ENCODE results near the gene SPDYC.
A peak's percentile ranks its signal among the peaks of the same experiment; 100 is the strongest.

The SPDYC gene

DNA sequence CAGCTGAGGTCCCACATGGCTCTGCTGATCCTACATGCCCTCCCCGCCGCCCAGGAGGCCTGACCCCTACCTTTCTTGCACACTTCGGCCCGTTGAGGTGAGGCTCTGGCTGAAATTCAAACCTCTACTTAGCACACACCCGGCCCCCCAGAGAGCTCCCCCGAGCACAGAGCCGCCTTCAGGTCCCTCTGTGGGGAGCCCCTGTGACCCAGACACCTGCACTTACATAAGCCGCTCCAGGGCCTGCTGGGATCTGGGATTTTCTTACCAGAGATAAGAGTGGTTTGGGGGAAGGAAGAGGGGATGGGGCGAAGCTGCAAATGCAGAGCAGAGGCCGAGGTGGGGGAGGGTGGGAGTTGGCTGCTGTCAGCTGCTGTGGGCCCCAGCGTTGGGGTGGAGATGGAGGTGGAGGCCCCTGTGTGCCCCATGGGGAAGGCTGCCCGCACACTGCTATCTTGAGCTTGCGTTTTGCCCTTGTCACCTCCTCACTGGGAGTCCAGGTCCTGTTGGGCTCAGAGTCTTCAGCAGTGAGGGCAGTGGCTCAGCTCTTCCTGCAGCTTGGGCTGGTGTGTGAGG is 42.3 kb downstream of the SPDYC start:
- TF ChIP-seq, protein P1, sequence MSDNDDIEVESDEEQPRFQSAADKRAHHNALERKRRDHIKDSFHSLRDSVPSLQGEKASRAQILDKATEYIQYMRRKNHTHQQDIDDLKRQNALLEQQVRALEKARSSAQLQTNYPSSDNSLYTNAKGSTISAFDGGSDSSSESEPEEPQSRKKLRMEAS (IDR thresholded peaks at IDR 0.05; ENCODE audit: low read depth, low read length): no peak
- TF ChIP-seq, protein P2, sequence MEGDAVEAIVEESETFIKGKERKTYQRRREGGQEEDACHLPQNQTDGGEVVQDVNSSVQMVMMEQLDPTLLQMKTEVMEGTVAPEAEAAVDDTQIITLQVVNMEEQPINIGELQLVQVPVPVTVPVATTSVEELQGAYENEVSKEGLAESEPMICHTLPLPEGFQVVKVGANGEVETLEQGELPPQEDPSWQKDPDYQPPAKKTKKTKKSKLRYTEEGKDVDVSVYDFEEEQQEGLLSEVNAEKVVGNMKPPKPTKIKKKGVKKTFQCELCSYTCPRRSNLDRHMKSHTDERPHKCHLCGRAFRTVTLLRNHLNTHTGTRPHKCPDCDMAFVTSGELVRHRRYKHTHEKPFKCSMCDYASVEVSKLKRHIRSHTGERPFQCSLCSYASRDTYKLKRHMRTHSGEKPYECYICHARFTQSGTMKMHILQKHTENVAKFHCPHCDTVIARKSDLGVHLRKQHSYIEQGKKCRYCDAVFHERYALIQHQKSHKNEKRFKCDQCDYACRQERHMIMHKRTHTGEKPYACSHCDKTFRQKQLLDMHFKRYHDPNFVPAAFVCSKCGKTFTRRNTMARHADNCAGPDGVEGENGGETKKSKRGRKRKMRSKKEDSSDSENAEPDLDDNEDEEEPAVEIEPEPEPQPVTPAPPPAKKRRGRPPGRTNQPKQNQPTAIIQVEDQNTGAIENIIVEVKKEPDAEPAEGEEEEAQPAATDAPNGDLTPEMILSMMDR (IDR thresholded peaks at IDR 0.05; ENCODE audit: low read depth, low read length): no peak
- TF ChIP-seq POLR2A (IDR thresholded peaks at IDR 0.05; ENCODE audit: extremely low read depth, insufficient read length): peak; percentile 18
- H3K4me3 ChIP-seq (ENCODE audit: low read depth, low read length): no peak overlapping the region
- peak; percentile 88 for DNase-seq (ENCODE audit: low read depth)

DNA sequence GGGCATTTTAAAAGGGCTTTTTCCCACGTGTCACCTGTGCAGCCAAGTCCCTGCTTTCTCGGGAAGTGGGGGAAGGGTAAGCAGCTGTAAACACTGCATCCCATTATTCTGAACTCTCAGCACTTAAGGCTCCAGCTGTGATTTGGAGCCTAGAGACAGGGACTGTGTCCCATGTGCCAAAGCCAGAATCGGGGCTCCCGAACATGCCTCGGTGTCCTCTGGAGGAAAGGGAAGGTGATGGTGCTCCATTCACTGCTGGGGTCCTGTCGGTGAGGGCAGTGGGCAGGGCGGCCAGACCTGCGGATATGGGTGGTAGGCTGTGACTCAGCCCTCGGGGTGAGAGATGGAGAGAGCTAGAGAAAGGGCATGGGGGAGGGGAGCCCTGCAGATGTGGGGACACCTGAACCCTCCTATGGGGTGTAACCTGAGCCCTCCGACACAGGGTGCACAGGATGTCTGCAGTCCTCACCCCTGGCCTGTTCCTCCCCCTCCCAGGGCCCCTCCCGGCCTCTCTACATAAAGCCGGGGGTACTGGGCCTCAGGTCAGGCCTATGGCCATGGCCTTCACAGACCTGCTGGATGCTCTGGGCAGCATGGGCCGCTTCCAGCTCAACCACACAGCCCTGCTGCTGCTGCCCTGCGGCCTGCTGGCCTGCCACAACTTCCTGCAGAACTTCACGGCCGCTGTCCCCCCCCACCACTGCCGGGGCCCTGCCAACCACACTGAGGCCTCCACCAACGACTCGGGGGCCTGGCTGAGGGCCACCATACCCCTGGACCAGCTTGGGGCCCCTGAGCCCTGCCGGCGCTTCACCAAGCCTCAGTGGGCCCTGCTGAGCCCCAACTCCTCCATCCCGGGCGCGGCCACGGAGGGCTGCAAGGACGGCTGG is 43.5 kb downstream of the SPDYC start:
- TF ChIP-seq POLR2A (IDR thresholded peaks at IDR 0.05; ENCODE audit: extremely low read depth, insufficient read length) (peak; percentile 30), MYC (IDR thresholded peaks at IDR 0.05; ENCODE audit: low read depth, low read length) (peak; percentile 91)
- TF ChIP-seq, protein P2 (IDR thresholded peaks at IDR 0.05; ENCODE audit: low read depth, low read length): no peak
- TF ChIP-seq, protein P1 (IDR thresholded peaks at IDR 0.05; ENCODE audit: low read depth, low read length): peak; percentile 80
- peak overlapping the region; percentile 74 for H3K4me3 ChIP-seq (ENCODE audit: low read depth, low read length)
- peak; percentile 98 for DNase-seq (ENCODE audit: low read depth)

DNA sequence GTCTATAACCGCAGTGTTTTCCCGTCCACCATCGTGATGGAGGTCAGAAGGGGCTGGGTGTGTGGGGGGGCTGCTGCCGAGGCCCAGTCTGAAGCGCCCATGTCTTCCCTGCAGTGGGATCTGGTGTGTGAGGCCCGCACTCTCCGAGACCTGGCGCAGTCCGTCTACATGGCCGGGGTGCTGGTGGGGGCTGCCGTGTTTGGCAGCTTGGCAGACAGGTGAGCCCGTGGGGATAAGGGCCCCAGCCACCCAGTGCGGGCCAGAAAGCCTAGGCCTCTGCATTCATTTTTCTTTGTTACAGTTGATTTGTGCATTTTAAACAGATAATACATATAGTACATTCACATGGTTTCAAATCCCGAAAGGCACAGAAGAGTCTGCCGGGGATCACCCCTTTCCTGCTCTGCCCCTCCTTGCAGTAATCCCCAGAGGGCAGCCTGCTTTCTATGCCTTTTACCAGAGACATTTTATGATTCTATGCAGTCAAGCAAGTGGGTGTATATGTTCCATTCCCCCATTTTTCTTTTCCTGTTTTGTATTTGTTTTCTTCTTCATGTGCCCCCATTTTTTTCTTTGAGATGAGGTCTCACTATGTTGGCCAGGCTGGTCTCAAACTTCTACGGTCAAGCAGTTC is 44.3 kb downstream of the SPDYC start:
- peak overlapping the region; percentile 74 for H3K4me3 ChIP-seq (ENCODE audit: low read depth, low read length)
- TF ChIP-seq POLR2A (IDR thresholded peaks at IDR 0.05; ENCODE audit: extremely low read depth, insufficient read length): no peak
- TF ChIP-seq, protein P2 (IDR thresholded peaks at IDR 0.05; ENCODE audit: low read depth, low read length): no peak
- TF ChIP-seq, protein P1 (IDR thresholded peaks at IDR 0.05; ENCODE audit: low read depth, low read length): no peak
- no peak for TF ChIP-seq MYC (IDR thresholded peaks at IDR 0.05; ENCODE audit: low read depth, low read length)
- peak; percentile 67 for DNase-seq (ENCODE audit: low read depth)

DNA sequence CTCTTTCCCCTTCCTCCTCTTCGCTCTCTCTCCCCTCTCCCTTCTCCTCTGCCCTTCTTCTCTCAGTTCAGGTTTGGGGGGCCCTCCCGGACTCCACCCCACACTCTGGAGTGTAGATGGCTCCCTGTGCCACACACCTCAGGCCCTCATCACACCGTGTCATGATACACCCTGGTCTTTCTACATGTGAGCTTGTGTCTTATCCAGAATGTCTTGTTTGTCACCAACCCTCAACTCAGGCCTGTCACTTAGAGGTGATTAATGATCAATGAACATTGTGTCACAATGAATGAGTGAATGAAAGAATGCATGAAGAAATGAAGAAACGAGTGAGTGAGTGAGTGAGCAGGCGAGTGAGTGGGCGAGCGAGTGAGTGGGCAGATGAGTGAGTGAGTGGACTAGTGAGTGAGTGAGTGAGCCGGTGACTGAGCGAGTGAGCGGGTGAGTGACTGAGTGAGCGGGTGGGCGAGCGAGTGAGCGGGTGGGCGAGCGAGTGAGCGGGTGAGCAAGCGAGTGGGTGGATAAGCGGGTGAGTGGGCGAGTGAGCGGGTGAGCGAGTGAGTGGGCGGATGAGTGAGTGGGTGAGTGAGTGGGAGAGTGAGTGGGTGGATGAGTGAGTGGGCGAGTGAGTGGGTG is 45.5 kb downstream of the SPDYC start:
- TF ChIP-seq POLR2A (IDR thresholded peaks at IDR 0.05; ENCODE audit: extremely low read depth, insufficient read length) (no peak), MYC (IDR thresholded peaks at IDR 0.05; ENCODE audit: low read depth, low read length) (no peak)
- TF ChIP-seq, protein P2 (IDR thresholded peaks at IDR 0.05; ENCODE audit: low read depth, low read length): no peak
- TF ChIP-seq, protein P1 (IDR thresholded peaks at IDR 0.05; ENCODE audit: low read depth, low read length): no peak
- peak overlapping the region; percentile 19 for H3K4me3 ChIP-seq (ENCODE audit: low read depth, low read length)
- DNase-seq (ENCODE audit: low read depth): peak; percentile 60

DNA sequence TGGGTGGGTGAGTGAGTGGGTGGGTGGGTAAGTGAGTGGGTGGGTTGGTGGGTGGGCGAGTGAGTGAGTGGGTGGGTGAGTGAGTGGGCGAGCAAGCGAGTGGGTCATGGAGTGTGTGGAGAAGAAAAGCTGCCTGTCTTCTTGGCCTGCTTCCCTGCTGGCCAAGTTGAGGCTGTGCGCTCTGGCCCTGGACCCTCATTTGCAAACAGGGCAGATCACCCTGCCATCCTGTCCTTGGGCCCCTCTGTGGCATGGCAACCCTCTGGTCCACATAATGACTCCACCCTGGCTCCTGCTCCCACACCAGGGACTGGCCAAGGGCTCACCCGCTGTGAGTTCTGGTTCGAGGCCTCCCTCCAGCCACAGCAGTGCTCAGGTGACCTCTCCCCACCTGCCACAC is 46.8 kb downstream of the SPDYC start:
- TF ChIP-seq, protein P1 (IDR thresholded peaks at IDR 0.05; ENCODE audit: low read depth, low read length): no peak
- TF ChIP-seq MYC (IDR thresholded peaks at IDR 0.05; ENCODE audit: low read depth, low read length): no peak
- TF ChIP-seq, protein P2 (IDR thresholded peaks at IDR 0.05; ENCODE audit: low read depth, low read length): no peak
- no peak for TF ChIP-seq POLR2A (IDR thresholded peaks at IDR 0.05; ENCODE audit: extremely low read depth, insufficient read length)
- H3K4me3 ChIP-seq (ENCODE audit: low read depth, low read length): no peak overlapping the region
- no peak for DNase-seq (ENCODE audit: low read depth)

Measured in NB4 (cell line).